Activated T-cell treated with anti-CD3 and anti-CD28 coated beads for 1 hour (primary cell): ENCODE results near the gene RNU1-3.
"Not testable (repeated sequence)": the region's sequence is repeated elsewhere in the genome, so short reads cannot be mapped to it uniquely, and the experiment has no call there.

Experiments
- DNase-seq: peaks from one replicate; pipeline ENCODE4 v3.0.0-alpha.2; 2020; ENCODE audit warnings: low read depth

The RNU1-3 gene

DNA sequence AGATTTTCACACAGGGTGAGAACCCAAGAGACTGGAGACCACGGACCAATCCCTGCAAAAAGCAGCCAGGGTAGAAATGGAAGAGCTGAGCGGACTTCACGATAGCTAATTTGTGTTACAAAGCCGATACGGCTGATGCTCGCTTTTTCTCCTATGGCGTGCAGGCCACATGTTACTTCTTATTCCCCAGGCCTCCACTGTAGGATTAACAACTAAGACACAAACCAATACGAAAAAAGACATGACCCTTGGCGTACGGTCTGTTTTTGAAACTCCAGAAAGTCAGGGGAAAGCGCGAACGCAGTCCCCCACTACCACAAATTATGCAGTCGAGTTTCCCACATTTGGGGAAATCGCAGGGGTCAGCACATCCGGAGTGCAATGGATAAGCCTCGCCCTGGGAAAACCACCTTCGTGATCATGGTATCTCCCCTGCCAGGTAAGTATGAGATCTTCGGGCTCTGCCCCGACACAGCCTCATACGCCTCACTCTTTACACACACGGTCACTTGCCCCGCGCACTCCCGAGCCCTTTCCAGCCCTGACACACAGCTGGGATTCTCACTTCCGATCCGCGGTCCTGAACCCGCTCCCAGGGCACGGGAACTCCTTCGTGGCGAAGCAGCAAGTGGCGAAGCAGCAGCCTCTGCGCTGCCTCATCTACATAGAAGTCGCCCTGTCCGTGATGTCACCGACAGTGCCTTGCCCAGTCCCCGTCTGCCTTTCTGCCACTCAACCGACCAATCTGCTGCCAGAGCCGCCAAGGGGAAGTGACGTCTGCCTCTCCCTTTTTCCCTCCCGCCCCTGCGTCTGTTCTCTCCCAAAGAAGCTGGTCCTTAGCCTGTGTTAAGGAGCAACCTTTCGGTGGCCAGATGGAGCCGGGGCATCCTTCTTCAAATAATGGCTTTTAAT is at the start of gene RNU1-3:
Gene RNU1-3, minus strand, starts transcription at position 447 of the 912 bp plus-strand sequence.
- DNase-seq: not testable (repeated sequence)

DNA sequence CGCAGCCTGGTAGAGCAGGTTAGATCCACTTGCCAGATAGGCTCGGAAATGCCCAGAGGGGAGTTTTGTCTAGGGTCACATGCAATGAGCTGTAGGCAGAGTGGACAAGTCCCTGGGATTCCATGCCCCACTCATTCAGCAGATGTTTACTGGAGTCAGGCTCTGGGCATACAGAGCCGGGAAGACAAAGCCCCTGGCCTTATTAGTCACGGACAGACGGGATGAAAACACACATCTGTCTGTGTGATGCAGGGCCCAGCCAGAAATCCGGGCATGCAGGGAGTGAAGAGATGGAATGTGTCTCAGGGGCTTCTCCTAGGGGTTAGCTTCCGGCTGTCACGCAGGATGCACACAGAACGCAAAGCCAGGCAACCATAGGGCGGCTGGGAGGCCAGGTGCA is 46.7 kb upstream of the RNU1-3 start:
- DNase-seq: not testable (repeated sequence)

- DNase-seq: not testable (repeated sequence)
Observed at GRCh38 chr1:16712984-16713383, 46.2 kb upstream of the RNU1-3 start.

- DNase-seq: not testable (repeated sequence)
Observed at GRCh38 chr1:16712582-16712981, 45.8 kb upstream of the RNU1-3 start.

GRCh38 chr1:16712131-16712530 is 45.4 kb upstream of the RNU1-3 start:
- DNase-seq: not testable (repeated sequence)

DNA sequence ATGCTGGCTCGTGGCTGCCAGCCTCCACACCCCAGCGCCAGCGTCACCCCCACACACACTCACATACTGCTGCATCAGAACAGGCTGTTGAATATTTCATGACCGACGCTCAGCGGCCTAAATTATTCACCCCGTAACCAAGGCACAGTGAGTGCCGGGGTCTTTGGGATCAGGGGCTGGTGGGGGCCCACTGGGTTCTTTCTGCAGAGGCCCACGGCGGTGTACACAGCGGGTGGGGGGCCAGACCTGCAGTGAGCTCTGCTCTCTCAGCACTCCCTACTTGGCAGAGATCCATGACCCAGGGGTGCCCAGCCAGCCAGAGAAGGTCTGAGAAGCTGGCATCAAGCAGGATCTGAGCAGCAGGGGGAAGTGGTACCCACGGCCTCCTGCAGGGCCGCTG is 43.9 kb upstream of the RNU1-3 start:
- not testable (repeated sequence) for DNase-seq

- DNase-seq: not testable (repeated sequence)
Observed at GRCh38 chr1:16709659-16710087, 42.9 kb upstream of the RNU1-3 start.

- not testable (repeated sequence) for DNase-seq
Observed at GRCh38 chr1:16708704-16709103, 42.0 kb upstream of the RNU1-3 start.

GRCh38 chr1:16707130-16708093 is 40.7 kb upstream of the RNU1-3 start:
- DNase-seq: not testable (repeated sequence)

DNA sequence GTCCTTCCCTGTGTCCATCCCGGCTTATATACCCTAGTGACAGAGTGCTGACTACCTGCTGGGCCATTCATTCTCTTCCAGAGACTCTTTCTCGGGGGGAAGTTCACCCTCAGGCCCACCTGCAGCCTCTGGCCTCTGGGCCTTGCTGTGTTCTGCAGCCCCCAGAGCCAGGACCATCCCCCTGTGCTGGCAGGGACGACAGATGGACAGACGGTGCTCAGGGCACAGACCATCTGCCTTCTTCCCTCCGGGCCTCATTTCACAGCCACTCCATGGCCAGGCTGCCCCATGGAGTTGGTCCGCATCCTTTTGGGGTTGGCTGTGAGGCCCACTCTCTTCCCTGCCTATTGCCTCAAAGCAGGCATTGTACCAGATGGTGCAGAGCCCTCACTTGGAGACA is 39.6 kb upstream of the RNU1-3 start:
- DNase-seq: not testable (repeated sequence)

DNA sequence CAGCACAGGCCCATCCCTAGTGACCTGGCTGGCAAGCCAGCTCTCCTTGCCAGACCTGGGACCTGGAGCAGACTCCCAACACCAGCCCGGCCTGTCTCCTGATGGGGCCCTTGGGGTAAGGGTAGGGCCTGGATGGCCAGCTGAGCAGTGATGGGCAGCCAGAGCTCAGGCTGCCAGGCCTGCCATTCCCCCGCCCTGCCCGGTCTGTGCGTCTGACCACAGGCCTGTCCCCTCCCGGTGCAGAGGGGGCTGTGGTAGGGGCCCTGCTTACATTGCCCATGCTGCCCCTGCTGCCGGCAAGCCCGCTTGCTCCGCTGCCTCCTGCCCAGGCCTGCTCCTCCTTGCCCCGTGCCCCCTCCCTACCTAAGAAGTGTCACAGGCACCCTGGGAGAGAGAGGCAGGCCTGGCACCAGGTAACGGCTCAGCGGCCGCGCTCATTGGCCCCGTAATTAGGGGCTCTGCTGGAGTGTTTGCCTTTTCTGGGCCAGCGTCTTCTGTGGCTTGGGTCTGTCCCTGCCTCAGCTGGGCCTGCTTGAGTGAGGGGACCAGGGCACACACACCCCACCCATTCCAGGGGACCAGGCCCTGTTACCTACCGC is 37.9 kb upstream of the RNU1-3 start:
- DNase-seq: not testable (repeated sequence)

GRCh38 chr1:16704076-16704475 is 37.3 kb upstream of the RNU1-3 start:
- DNase-seq: not testable (repeated sequence)

DNA sequence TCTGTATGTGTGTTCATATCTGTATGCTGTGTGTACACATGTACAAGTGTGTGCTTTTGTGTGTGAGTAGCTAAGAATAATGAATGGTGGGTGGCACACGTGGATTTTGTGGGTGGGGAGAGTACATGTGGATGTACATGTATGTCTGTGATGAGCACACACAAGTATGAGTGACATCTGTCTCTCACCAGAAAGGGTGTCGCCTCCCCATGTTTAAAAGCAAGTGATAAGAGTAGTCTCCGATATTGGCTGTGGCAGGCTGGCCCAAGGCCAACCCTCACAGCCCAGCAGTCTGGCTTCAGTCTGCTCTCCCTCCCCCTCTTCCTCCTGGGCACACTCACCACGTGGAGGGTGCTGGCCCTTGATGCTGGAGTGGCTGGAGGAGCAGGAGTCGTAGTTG is 36.9 kb upstream of the RNU1-3 start:
- DNase-seq: not testable (repeated sequence)

DNA sequence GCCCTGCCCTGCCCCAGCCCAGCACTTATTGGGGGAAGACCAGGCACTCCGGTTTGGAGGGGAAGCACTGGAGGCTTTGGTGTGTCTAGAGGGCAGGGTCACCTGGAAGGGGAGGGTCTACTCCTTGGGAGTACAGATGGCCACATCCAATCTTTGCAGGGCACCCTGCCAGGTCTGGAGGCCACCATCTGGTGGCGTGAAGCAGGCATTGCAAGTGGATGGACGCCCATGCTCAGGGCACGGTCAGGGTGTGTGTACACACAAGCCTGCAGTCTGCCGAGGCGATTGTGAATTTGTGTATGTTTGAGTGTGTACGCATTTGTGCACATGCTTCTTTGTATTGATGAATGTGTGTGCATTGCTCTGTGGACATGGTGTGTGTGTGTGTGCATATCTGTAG is 36.4 kb upstream of the RNU1-3 start:
- not testable (repeated sequence) for DNase-seq

GRCh38 chr1:16702280-16702679 is 35.5 kb upstream of the RNU1-3 start:
- not testable (repeated sequence) for DNase-seq

GRCh38 chr1:16701189-16701588 is 34.4 kb upstream of the RNU1-3 start:
- not testable (repeated sequence) for DNase-seq

- DNase-seq: not testable (repeated sequence)
Observed at GRCh38 chr1:16700138-16700895, 33.6 kb upstream of the RNU1-3 start.

- not testable (repeated sequence) for DNase-seq
Observed at GRCh38 chr1:16699440-16699839, 32.7 kb upstream of the RNU1-3 start.

GRCh38 chr1:16697152-16697551 is 30.4 kb upstream of the RNU1-3 start:
- not testable (repeated sequence) for DNase-seq

- not testable (repeated sequence) for DNase-seq
Observed at GRCh38 chr1:16696507-16697150, 29.9 kb upstream of the RNU1-3 start.

DNA sequence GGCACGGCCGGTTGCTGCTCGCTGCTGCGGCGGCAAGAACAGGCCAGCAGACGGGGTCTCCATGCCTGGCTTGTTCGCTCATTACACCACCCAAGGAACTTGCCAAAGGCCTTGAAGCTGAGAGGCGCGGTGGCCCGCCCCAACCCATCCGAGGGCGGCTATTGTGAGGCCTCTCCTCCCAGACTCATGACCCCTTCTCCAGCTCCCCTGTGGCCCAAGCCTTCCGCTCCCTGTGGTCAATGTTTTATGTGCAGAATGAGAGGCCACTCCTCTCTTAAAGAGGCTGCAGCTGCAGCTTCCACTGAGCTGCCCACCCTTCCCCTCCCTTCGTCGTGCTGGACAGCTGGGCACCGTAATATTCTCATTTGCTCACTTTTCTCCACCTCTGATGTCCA is 27.6 kb upstream of the RNU1-3 start:
- DNase-seq: not testable (repeated sequence)
